SK-MEL-5 (cell line): ENCODE measurements around the gene RCC2. TPM values are rescaled to one million over a fixed set of nuclear protein-coding genes. Genes with fewer than 3 reads are reported as not detected.

Experiments
- DNase-seq: peaks from one replicate; pipeline ENCODE4 v3.0.0-alpha.2; 2016; ENCODE audit warnings: low read depth, low spot score
- in situ Hi-C: cut with HindIII; loops from 2 replicates; pipeline ENCODE4 v1.10.0; 2016; ENCODE audit warnings: low sequenced_read_pairs, high pct_unique_total_duplicates, low pct_unique_long_range_greater_than_20kb
- total RNA-seq: library from RNA; depleted of rRNA; stranded (reverse); fragments of >200 nt; shearing (Covaris generic); gene quantifications from 2 replicates; pipeline ENCODE4 v1.2.3, GENCODE V29; 2014

RCC2 gene
- total RNA-seq, 1 experiment from 2014 or later: 46.3 TPM

GRCh38 chr1:17404034-17404684, 35.3 kb downstream of the RCC2 start:
- in situ Hi-C loops: no loop called here
- no peak for DNase-seq

GRCh38 chr1:17403081-17403480, 36.4 kb downstream of the RCC2 start:
- in situ Hi-C loops: no loop called here
- DNase-seq: no peak

GRCh38 chr1:17401841-17402240, 37.6 kb downstream of the RCC2 start:
- no peak for DNase-seq
- in situ Hi-C loops: no loop called here

GRCh38 chr1:17400725-17401341, 38.6 kb downstream of the RCC2 start:
- DNase-seq: no peak
- in situ Hi-C loops: no loop called here

GRCh38 chr1:17397910-17398695, 41.4 kb downstream of the RCC2 start:
- no peak for DNase-seq
- in situ Hi-C loops: no loop called here

GRCh38 chr1:17393230-17393629, 46.2 kb downstream of the RCC2 start:
- in situ Hi-C loops: no loop called here
- no peak for DNase-seq

- in situ Hi-C loops: no loop called here
- peak; percentile 21 for DNase-seq
Measured at GRCh38 chr1:17392199-17392740, 47.2 kb downstream of the RCC2 start.

GRCh38 chr1:17381161-17381560, 58.3 kb downstream of the RCC2 start:
- no peak for DNase-seq
- in situ Hi-C loops: no loop called here

- in situ Hi-C loops: no loop called here
- no peak for DNase-seq
Measured at GRCh38 chr1:17377325-17377953, 62.0 kb downstream of the RCC2 start.

- no peak for DNase-seq
- in situ Hi-C loops: no loop called here
Measured at GRCh38 chr1:17375651-17376050, 63.8 kb downstream of the RCC2 start.

- in situ Hi-C loops: no loop called here
- no peak for DNase-seq
Measured at GRCh38 chr1:17372955-17373354, 66.5 kb downstream of the RCC2 start.

GRCh38 chr1:17371896-17372295, 67.6 kb downstream of the RCC2 start, which contains the start of gene PADI6:
Gene PADI6 (plus strand): TSS chr1:17372196. CDS start chr1:17372246, 50 bp downstream.
- no peak for DNase-seq
- in situ Hi-C loops: no loop called here

- DNase-seq: peak; percentile 14
- in situ Hi-C loops: no loop called here
Measured at GRCh38 chr1:17370618-17371017, 68.9 kb downstream of the RCC2 start.

- in situ Hi-C loops: no loop called here
- DNase-seq: no peak
Measured at GRCh38 chr1:17369466-17369865, 70.0 kb downstream of the RCC2 start.

- in situ Hi-C loops: no loop called here
- no peak for DNase-seq
Measured at GRCh38 chr1:17365293-17365692, 74.2 kb downstream of the RCC2 start.

GRCh38 chr1:17363771-17364170, 75.7 kb downstream of the RCC2 start:
- DNase-seq: no peak
- in situ Hi-C loops: no loop called here

- DNase-seq: no peak
Measured at GRCh38 chr1:17363351-17363750, 76.1 kb downstream of the RCC2 start.

GRCh38 chr1:17361687-17362086, 77.8 kb downstream of the RCC2 start:
- DNase-seq: no peak
- in situ Hi-C loops: no loop called here

More at GRCh38 chr1:17363351-17363750, 76.1 kb downstream of the RCC2 start:
- in situ Hi-C loops: no loop called here
